HepG2 (cell line): ENCODE data around the gene SLC16A9. TPM values are rescaled to one million over a fixed set of nuclear protein-coding genes. Genes with fewer than 3 reads are reported as not detected.

ENCODE experiments used
- ARID5B ChIP-seq: IDR thresholded peaks from 2 replicates; pipeline ENCODE4 v1.4.0; 2020; ENCODE audit warnings: mild to moderate bottlenecking, missing genetic modification reagents
- CREM ChIP-seq, 2 experiments: sonication (generic) in 1 of 2; formaldehyde crosslinking in 1 of 2; IDR thresholded peaks; 2 replicates each; pipeline versions ENCODE4 v1.4.0 to v1.6.1; 2016 to 2020; ENCODE audit warnings: antibody characterized with exemption in 1 of 2, mild to moderate bottlenecking in 1 of 2, missing genetic modification reagents in 1 of 2
- CSRNP1 ChIP-seq: sonication (generic); formaldehyde crosslinking; IDR thresholded peaks from 2 replicates; pipeline ENCODE4 v1.8.1; 2023; ENCODE audit warnings: mild to moderate bottlenecking, missing genetic modification reagents
- ELF3 ChIP-seq: IDR thresholded peaks from 2 replicates; pipeline ENCODE4 v1.6.1; 2016; ENCODE audit warnings: missing genetic modification reagents, missing compliant biosample characterization
- FOXA1 ChIP-seq, 2 experiments: fragments of 450-650 bp in 1 of 2; sonication (generic) in 1 of 2; formaldehyde crosslinking in 1 of 2; IDR thresholded peaks; 2 replicates each; pipeline versions ENCODE4 v1.4.0 to v1.6.1; 2016 to 2020; ENCODE audit warnings: missing genetic modification reagents in 1 of 2
- HMG20A ChIP-seq: IDR thresholded peaks from 2 replicates; pipeline ENCODE4 v1.6.1; 2016; ENCODE audit warnings: borderline replicate concordance
- KDM6A ChIP-seq: IDR thresholded peaks from 2 replicates; pipeline ENCODE4 v1.6.1; 2016; ENCODE audit warnings: low read depth
- MED1 ChIP-seq: sonication (generic); formaldehyde crosslinking; IDR thresholded peaks from 2 replicates; pipeline ENCODE4 v1.4.0; 2020; ENCODE audit warnings: missing genetic modification reagents
- MEIS1 ChIP-seq: sonication (generic); formaldehyde crosslinking; IDR thresholded peaks from 2 replicates; pipeline ENCODE4 v1.9.0; 2021; ENCODE audit warnings: mild to moderate bottlenecking, missing genetic modification reagents, moderate library complexity, borderline replicate concordance
- NBN ChIP-seq: fragments of 450-650 bp; conservative IDR thresholded peaks from 2 replicates; pipeline ENCODE4 v1.6.1; 2017
- PAXIP1 ChIP-seq: sonication (generic); formaldehyde crosslinking; conservative IDR thresholded peaks from 2 replicates; pipeline ENCODE4 v1.4.0; 2020; ENCODE audit warnings: mild to moderate bottlenecking, missing genetic modification reagents, moderate library complexity
- RARA ChIP-seq: IDR thresholded peaks from 2 replicates; pipeline ENCODE4 v1.6.1; 2016; ENCODE audit warnings: missing genetic modification reagents, missing compliant biosample characterization
- REL ChIP-seq: sonication (generic); formaldehyde crosslinking; conservative IDR thresholded peaks from 2 replicates; pipeline ENCODE4 v1.8.0; 2022; ENCODE audit warnings: mild to moderate bottlenecking, missing genetic modification reagents, moderate library complexity
- SALL1 ChIP-seq: sonication (generic); formaldehyde crosslinking; IDR thresholded peaks from 2 replicates; pipeline ENCODE4 v1.8.0; 2022; ENCODE audit warnings: mild to moderate bottlenecking, missing genetic modification reagents
- SOX13 ChIP-seq, 3 experiments: fragments of 450-650 bp in 1 of 3; sonication (generic) in 1 of 3; formaldehyde crosslinking in 1 of 3; IDR thresholded peaks in 2 of 3; conservative IDR thresholded peaks in 1 of 3; 2 replicates each; pipeline versions ENCODE4 v1.5.0 to v1.6.1; 2016 to 2020; ENCODE audit warnings: antibody characterized with exemption in 1 of 3, mild to moderate bottlenecking in 1 of 3, missing compliant biosample characterization in 1 of 3, missing genetic modification reagents in 1 of 3, moderate library complexity in 1 of 3
- TCF7 ChIP-seq: sonication (generic); IDR thresholded peaks from 2 replicates; pipeline ENCODE4 v1.6.1; 2016; ENCODE audit warnings: antibody characterized with exemption, low read depth
- ZFP36L1 ChIP-seq: sonication (generic); formaldehyde crosslinking; IDR thresholded peaks from 2 replicates; pipeline ENCODE4 v1.8.0; 2022; ENCODE audit warnings: mild to moderate bottlenecking, missing genetic modification reagents, moderate library complexity
- ZIK1 ChIP-seq: sonication (generic); formaldehyde crosslinking; IDR thresholded peaks from 2 replicates; pipeline ENCODE4 v1.5.0; 2020; ENCODE audit warnings: mild to moderate bottlenecking, low read depth, missing genetic modification reagents, borderline replicate concordance
- ZNF12 ChIP-seq: sonication (generic); formaldehyde crosslinking; IDR thresholded peaks from 2 replicates; pipeline ENCODE4 v1.5.0; 2020; ENCODE audit warnings: missing genetic modification reagents
- ZNF597 ChIP-seq: sonication (generic); formaldehyde crosslinking; IDR thresholded peaks from 2 replicates; pipeline ENCODE4 v1.5.0; 2020; ENCODE audit warnings: missing genetic modification reagents
- polyA plus RNA-seq, 8 experiments: library from polyadenylated mRNA; depleted of rRNA in 3 of 8; stranded (reverse) in 7 of 8; unstranded in 1 of 8; fragments of >200 nt; fragmentation: Illumina TruSeq in 4 of 8; extraction: Trizol in 4 of 8; gene quantifications; 2 replicates each; pipeline versions ENCODE4 v1.2.1 to v1.2.3, GENCODE V29; 2011 to 2016; ENCODE audit warnings: low read depth in 4 of 8, missing spikeins in 1 of 8, mixed read lengths in 1 of 8; ENCODE audit not compliant: insufficient read depth in 1 of 8
- total RNA-seq, 5 experiments: library from RNA; depleted of rRNA; stranded (reverse); fragments of >200 nt; fragmentation: Illumina TruSeq; extraction: Trizol; gene quantifications; 2 replicates each; pipeline ENCODE4 v1.2.3, GENCODE V29; 2016; ENCODE audit warnings: low read depth in 1 of 5

SLC16A9 gene
- total and polyA plus RNA-seq, 2 of the 13 experiments (the other 11 are each of a cell fraction or from before 2014, with no cell fraction given), result 0.01 to 0.09 TPM

GRCh38 chr10:59702347-59702746 lies 7.3 kb downstream of the SLC16A9 start (continued):
- TF ChIP-seq HMG20A (CRISPR knock-in tag) (peak; percentile 54; the same call in 1 of the 2 replicates), ZNF597 (CRISPR knock-in tag) (no peak), ARID5B (CRISPR knock-in tag) (peak; percentile 90), TCF7 (0 out of 2 replicates have a peak, but pooled peaks have one; percentile 15), ZIK1 (CRISPR knock-in tag) (no peak), ZFP36L1 (CRISPR knock-in tag) (no peak), NBN (no peak), SALL1 (CRISPR knock-in tag) (peak; percentile 58; the same call in 1 of the 2 replicates), MED1 (CRISPR knock-in tag) (peak; percentile 48; the same call in 1 of the 2 replicates), ELF3 (peak; percentile 55; the same call in 1 of the 2 replicates), REL (CRISPR knock-in tag) (no peak), RARA (CRISPR knock-in tag) (peak; percentile 81), KDM6A (CRISPR knock-in tag) (0 out of 2 replicates have a peak, but pooled peaks have one; percentile 28), MEIS1 (peak; percentile 81; the same call in 1 of the 2 replicates), SOX13 (IDR thresholded peaks at IDR 0.05) (no peak), SOX13 (CRISPR knock-in tag; conservative IDR thresholded peaks at IDR 0.05 in 1 of 2, IDR thresholded peaks at IDR 0.05 in 1 of 2) (peak in 1 of 2 experiments; percentile 87; a peak in 2 of 4 replicates), PAXIP1 (CRISPR knock-in tag) (peak; percentile 73), CSRNP1 (CRISPR knock-in tag) (no peak), FOXA1 (IDR thresholded peaks at IDR 0.05) (peak; percentile 90), FOXA1 (CRISPR knock-in tag; IDR thresholded peaks at IDR 0.05) (peak; percentile 89), CREM (IDR thresholded peaks at IDR 0.05) (peak; percentile 46), CREM (CRISPR knock-in tag; IDR thresholded peaks at IDR 0.05) (no peak), ZNF12 (peak; percentile 62; the same call in 1 of the 2 replicates)
